H9 (cell line): Measurements from ENCODE around the gene ERO1B. TPM values are rescaled to one million over a fixed set of nuclear protein-coding genes. Genes with fewer than 3 reads are reported as not detected.

ENCODE experiments used
- DNase-seq: peaks from one replicate; pipeline ENCODE4 v3.0.0-alpha.2; 2017
- H2AFZ ChIP-seq: one replicate; pipeline ENCODE4 v1.6.1; 2013; ENCODE audit warnings: mild to moderate bottlenecking, low read length, control low read depth, moderate library complexity
- H2AK5ac ChIP-seq: 2 replicates; pipeline ENCODE4 v1.6.1; 2013; ENCODE audit warnings: low read length, control low read depth, mixed read lengths; ENCODE audit not compliant: insufficient read length
- H2BK120ac ChIP-seq: one replicate; pipeline ENCODE4 v1.6.1; 2013; ENCODE audit warnings: low read depth, mild to moderate bottlenecking, low read length, control low read depth, inconsistent platforms; ENCODE audit not compliant: poor library complexity, severe bottlenecking
- H2BK12ac ChIP-seq: 2 replicates; pipeline ENCODE4 v1.6.1; 2013; ENCODE audit warnings: low read length, control low read depth, mixed read lengths, low read depth; ENCODE audit not compliant: insufficient read length
- H2BK15ac ChIP-seq: 2 replicates; pipeline ENCODE4 v1.6.1; 2013; ENCODE audit warnings: low read depth, low read length, control low read depth
- H2BK20ac ChIP-seq: one replicate; pipeline ENCODE4 v1.6.1; 2013; ENCODE audit warnings: low read depth, mild to moderate bottlenecking, low read length, control low read depth, inconsistent platforms; ENCODE audit not compliant: poor library complexity, severe bottlenecking
- H2BK5ac ChIP-seq: 2 replicates; pipeline ENCODE4 v1.6.1; 2013; ENCODE audit warnings: low read length, control low read depth, mixed read lengths; ENCODE audit not compliant: insufficient read length
- H3K14ac ChIP-seq: 2 replicates; pipeline ENCODE4 v1.6.1; 2013; ENCODE audit warnings: low read length, control low read depth; ENCODE audit not compliant: insufficient read depth
- H3K18ac ChIP-seq: 2 replicates; pipeline ENCODE4 v1.6.1; 2013; ENCODE audit warnings: low read depth, mild to moderate bottlenecking, mixed read lengths, low read length, control low read depth; ENCODE audit not compliant: insufficient read length
- H3K23ac ChIP-seq: 2 replicates; pipeline ENCODE4 v1.6.1; 2013; ENCODE audit warnings: low read length, control low read depth, mixed read lengths, low read depth; ENCODE audit not compliant: insufficient read length
- H3K23me2 ChIP-seq: 2 replicates; pipeline ENCODE4 v1.6.1; 2013; ENCODE audit warnings: low read depth, mild to moderate bottlenecking, mixed read lengths, low read length, control low read depth; ENCODE audit not compliant: insufficient read length, poor library complexity, severe bottlenecking
- H3K27ac ChIP-seq: 2 replicates; pipeline ENCODE4 v1.5.1; 2013; ENCODE audit warnings: low read length, control low read depth, mixed read lengths, low read depth; ENCODE audit not compliant: insufficient read length
- H3K27me3 ChIP-seq: 2 replicates; pipeline ENCODE4 v1.6.1; 2013; ENCODE audit warnings: low read length, control low read depth, inconsistent platforms; ENCODE audit not compliant: insufficient read depth
- H3K4ac ChIP-seq: 2 replicates; pipeline ENCODE4 v1.6.1; 2013; ENCODE audit warnings: low read depth, mild to moderate bottlenecking, control low read depth, inconsistent platforms, low read length, moderate library complexity
- H3K4me1 ChIP-seq: 2 replicates; pipeline ENCODE4 v1.6.1; 2013; ENCODE audit warnings: low read length, control low read depth, inconsistent platforms; ENCODE audit not compliant: insufficient read depth
- H3K4me2 ChIP-seq: 2 replicates; pipeline ENCODE4 v1.6.1; 2013; ENCODE audit warnings: low read length, control low read depth, mixed read lengths; ENCODE audit not compliant: insufficient read length, insufficient read depth
- H3K56ac ChIP-seq: 2 replicates; pipeline ENCODE4 v1.6.1; 2013; ENCODE audit warnings: low read depth, mild to moderate bottlenecking, mixed read lengths, low read length, control low read depth; ENCODE audit not compliant: insufficient read length
- H3K79me1 ChIP-seq: 2 replicates; pipeline ENCODE4 v1.6.1; 2013; ENCODE audit warnings: low read depth, mild to moderate bottlenecking, moderate library complexity, low read length, control low read depth, inconsistent platforms; ENCODE audit not compliant: insufficient read depth, poor library complexity, severe bottlenecking
- H3K79me2 ChIP-seq: 2 replicates; pipeline ENCODE4 v1.6.1; 2013; ENCODE audit warnings: low read length, control low read depth, inconsistent platforms; ENCODE audit not compliant: insufficient read depth
- H3K9ac ChIP-seq: 2 replicates; pipeline ENCODE4 v1.6.1; 2013; ENCODE audit warnings: low read length, control low read depth, mixed read lengths; ENCODE audit not compliant: insufficient read length; ENCODE audit errors: extremely low read depth
- H3K9me3 ChIP-seq: one replicate; pipeline ENCODE4 v1.6.1; 2013; ENCODE audit warnings: low read depth, low read length, inconsistent platforms; ENCODE audit not compliant: control insufficient read depth
- H3T11ph ChIP-seq: one replicate; pipeline ENCODE4 v1.6.1; 2013; ENCODE audit warnings: mild to moderate bottlenecking, low read length, control low read depth, inconsistent platforms
- H4K20me1 ChIP-seq: one replicate; pipeline ENCODE4 v1.6.1; 2013; ENCODE audit not compliant: control insufficient read depth, insufficient read length, insufficient read depth
- H4K5ac ChIP-seq: 2 replicates; pipeline ENCODE4 v1.6.1; 2013; ENCODE audit warnings: low read depth, mild to moderate bottlenecking, mixed read lengths, low read length, control low read depth; ENCODE audit not compliant: insufficient read length
- H4K8ac ChIP-seq: replicated peaks from 2 replicates; pipeline ENCODE4 v1.6.1; 2013; ENCODE audit warnings: low read length, control low read depth, mixed read lengths, low read depth; ENCODE audit not compliant: insufficient read length
- H4K91ac ChIP-seq: 2 replicates; pipeline ENCODE4 v1.6.1; 2013; ENCODE audit warnings: low read depth, mild to moderate bottlenecking, moderate library complexity, mixed read lengths, low read length, control low read depth; ENCODE audit not compliant: insufficient read length
- H3K27ac Mint-ChIP-seq, 3 experiments: 2 replicates in 2 of 3; 3 replicates in 1 of 3; pipeline ENCODE4 v1.8.0; 2020 to 2021; ENCODE audit warnings: mixed read lengths in 3 of 3, mild to moderate bottlenecking in 1 of 3, moderate library complexity in 1 of 3
- H3K27me3 Mint-ChIP-seq: 2 replicates; pipeline ENCODE4 v1.8.0; 2021; ENCODE audit warnings: low read depth, mild to moderate bottlenecking, moderate library complexity, mixed read lengths
- H3K36me3 Mint-ChIP-seq, 3 experiments: 2 replicates in 2 of 3; 3 replicates in 1 of 3; pipeline ENCODE4 v1.8.0; 2020 to 2021; ENCODE audit warnings: low read depth in 3 of 3, mixed read lengths in 3 of 3; ENCODE audit not compliant: insufficient read depth in 1 of 3
- H3K4me1 Mint-ChIP-seq, 2 experiments: 2 replicates each; pipeline ENCODE4 v1.8.0; 2020; ENCODE audit warnings: mixed read lengths in 2 of 2
- H3K4me3 Mint-ChIP-seq, 2 experiments: 2 replicates in 1 of 2; 3 replicates in 1 of 2; pipeline ENCODE4 v1.8.0; 2020 to 2021; ENCODE audit warnings: mild to moderate bottlenecking in 2 of 2, mixed read lengths in 2 of 2, moderate library complexity in 1 of 2
- H3K9me3 Mint-ChIP-seq, 2 experiments: 2 replicates in 1 of 2; 3 replicates in 1 of 2; pipeline ENCODE4 v1.8.0; 2020; ENCODE audit warnings: mild to moderate bottlenecking in 2 of 2, mixed read lengths in 2 of 2, moderate library complexity in 1 of 2
- CTCF ChIP-seq: fragments of 200-600 bp; sonication (generic); conservative IDR thresholded peaks from 3 replicates; pipeline ENCODE4 v1.8.0; 2021; ENCODE audit warnings: antibody characterized with exemption, mild to moderate bottlenecking
- WGBS: extraction: QIAGEN DNeasy Blood & Tissue Kit; methylation state at CpG from one replicate; pipeline ENCODE4 v1.1.7; 2013; ENCODE audit warnings: missing lambda C conversion rate, low lambda C conversion rate, mixed read lengths; ENCODE audit not compliant: insufficient read length; ENCODE audit errors: extremely low coverage; 5-methylcytosine and 5-hydroxymethylcytosine counted together
- total RNA-seq: library from RNA; stranded (reverse); gene quantifications from 2 replicates; pipeline ENCODE4 v1.2.1, GENCODE V29; 2021

ERO1B gene
- total RNA-seq, 1 experiment from 2014 or later = 1.5 TPM

- Histone ChIP-seq H2BK5ac (no peak overlapping the region), H3K56ac (no peak overlapping the region), H3K4ac (no peak overlapping the region), H3K23me2 (no peaks in the 10 kb centered on the region), H2BK120ac (no peak overlapping the region), H3K79me1 (no peaks in the 10 kb centered on the region), H3K18ac (no peak overlapping the region), H4K91ac (no peak overlapping the region), H4K5ac (no peak overlapping the region), H3T11ph (no peak overlapping the region), H3K14ac (no peak overlapping the region), H3K79me2 (no peaks in the 10 kb centered on the region), H3K27ac (no peak overlapping the region), H3K23ac (no peak overlapping the region), H2BK20ac (no peak overlapping the region), H2AFZ (no peak overlapping the region), H3K4me2 (no peak overlapping the region), H3K4me1 (no peaks in the 10 kb centered on the region), H2AK5ac (no peak overlapping the region), H3K9ac (no peak overlapping the region), H2BK12ac (no peak overlapping the region), H4K20me1 (no peaks in the 10 kb centered on the region), H3K27me3 (no peaks in the 10 kb centered on the region), H2BK15ac (no peak overlapping the region), H3K9me3 (no peaks in the 10 kb centered on the region), H4K8ac (no peak overlapping the region)
- H3K4me3 Mint-ChIP-seq = no peak overlapping the region
- no peak for TF ChIP-seq CTCF
- no peak overlapping the region; a peak in 2 of 7 replicates for H3K27ac Mint-ChIP-seq
- H3K36me3 Mint-ChIP-seq = peaks cover 10 to 13% (median 11%) of the 10 kb centered on the region in 3 experiments
- WGBS = no CpG with 5 or more reads among the region's 4 CpGs
- no peaks in the 10 kb centered on the region; the same call in 1 of the 2 replicates for H3K27me3 Mint-ChIP-seq
- no peaks in the 10 kb centered on the region for H3K4me1 Mint-ChIP-seq
- DNase-seq = no peak
- H3K9me3 Mint-ChIP-seq = peaks cover 12 to 15% of the 10 kb centered on the region in 2 experiments
These were observed 27.7 kb downstream of the ERO1B start for GRCh38 chr1:236253918-236254637.
